ENCODE results near the gene TMEM273. TPM values are rescaled to one million over a fixed set of nuclear protein-coding genes. Genes with fewer than 3 reads are reported as not detected.

TMEM273 gene
- total and polyA plus RNA-seq, 10 of the 15 experiments (the other 5 are each of a cell fraction or from before 2014, with no cell fraction given), result 10.3 to 46.3 (median 26.4) TPM

- CTCF ChIA-PET, result interaction anchor here (0.7 kb wide), 1 partner anchor 7 kb away, joined by 3 read pairs; no protein-coding TSS in a partner anchor
- no peak for ATAC-seq
- H3K27me3 ChIP-seq (replicated peaks in 1 of 2; ENCODE audit: control insufficient read depth in 2 of 2, insufficient read depth in 2 of 2, low read length in 1 of 2), result 0 out of 4 replicates have a peak, but pooled peaks cover 0 to 2% of the 10 kb centered on the region in 2 experiments
Measured at GRCh38 chr10:49212783-49213182, 24.6 kb upstream of the TMEM273 start.

More at GRCh38 chr10:49212783-49213182, 24.6 kb upstream of the TMEM273 start:
- Histone ChIP-seq H3K9me3 (replicated peaks; ENCODE audit: control insufficient read depth, insufficient read depth, low read length) (no peaks in the 10 kb centered on the region), H3K4me1 (ENCODE audit: control insufficient read depth, insufficient read depth, low read length) (no peaks in the 10 kb centered on the region), H3K4me3 (no peak overlapping the region), H3K27ac (ENCODE audit: control insufficient read depth, insufficient read depth) (no peak overlapping the region), H3K36me3 (ENCODE audit: control insufficient read depth in 2 of 2, insufficient read depth in 2 of 2, low read length in 1 of 2) (no peaks in the 10 kb centered on the region), H3K79me2 (ENCODE audit: control insufficient read depth, insufficient read depth, low read length) (no peaks in the 10 kb centered on the region), H4K20me1 (ENCODE audit: control insufficient read depth, insufficient read depth) (no peaks in the 10 kb centered on the region), H3K4me2 (ENCODE audit: control insufficient read depth, insufficient read depth) (no peak overlapping the region), H2AFZ (ENCODE audit: control insufficient read depth, low read depth, low read length) (no peak overlapping the region), H3K9ac (ENCODE audit: control insufficient read depth, insufficient read depth, low read length) (no peak overlapping the region)
- RAD21 ChIA-PET (ENCODE audit: unreplicated experiment), result no interaction called here
- in situ Hi-C loops (cut with MboI), result no loop called here
- POLR2A ChIA-PET, result no interaction called here
- FAIRE-seq (no peak), DNase-seq (ENCODE audit: low read depth, low spot score) (no peak)
- SMC1A ChIA-PET (ENCODE audit: uncharacterized antibody, unreplicated experiment), result no interaction called here
- 38% methylated on average over 1 of the region's 1 CpG for WGBS (ENCODE audit: insufficient coverage, insufficient replicate concordance, low lambda C conversion rate, missing lambda C conversion rate)
- intact Hi-C loops (cut with micrococcal nuclease; ENCODE audit: unreplicated experiment), result no loop called here
- no TSS peak for BruUV-seq (replicated peaks)
- no peak for TF ChIP-seq BCL3 (IDR thresholded peaks at IDR 0.05; ENCODE audit: borderline replicate concordance, insufficient read depth, low read depth, low read length, poor library complexity, severe bottlenecking)
- no peak for TF ChIP-seq CHD4 (IDR thresholded peaks at IDR 0.05)
- TF ChIP-seq SMAD5 (IDR thresholded peaks at IDR 0.05; ENCODE audit: low read depth), result no peak
- TF ChIP-seq E2F8 (IDR thresholded peaks at IDR 0.05; ENCODE audit: low read depth, partially characterized antibody), result no peak
- TF ChIP-seq BCL11A (IDR thresholded peaks at IDR 0.05; ENCODE audit: low read depth, low read length), result no peak
- TF ChIP-seq KAT2A (conservative IDR thresholded peaks at IDR 0.05; ENCODE audit: control insufficient read depth, low read depth, low read length), result no peak
- TF ChIP-seq POU2F2 (IDR thresholded peaks at IDR 0.05; ENCODE audit: borderline replicate concordance, low read depth, low read length), result no peak
- TF ChIP-seq RELA (IDR thresholded peaks at IDR 0.05; ENCODE audit: borderline replicate concordance, partially characterized antibody), result no peak
- no peak for TF ChIP-seq JUNB (IDR thresholded peaks at IDR 0.05)
- TF ChIP-seq IRF4 (IDR thresholded peaks at IDR 0.05; ENCODE audit: low read depth, low read length), result no peak
- TF ChIP-seq RBBP5 (conservative IDR thresholded peaks at IDR 0.05), result no peak
- TF ChIP-seq SUZ12 (IDR thresholded peaks at IDR 0.05; ENCODE audit: unreplicated experiment), result no peak
- no peak for TF ChIP-seq YY1 (IDR thresholded peaks at IDR 0.05; ENCODE audit: low read depth, low read length)
- TF ChIP-seq NR2C1 (IDR thresholded peaks at IDR 0.05), result no peak
- TF ChIP-seq NR2C2 (IDR thresholded peaks at IDR 0.05; ENCODE audit: borderline replicate concordance, control insufficient read depth, insufficient read length, low read depth), result no peak
- TF ChIP-seq ETV6 (conservative IDR thresholded peaks at IDR 0.05 in 1 of 2, IDR thresholded peaks at IDR 0.05 in 1 of 2; ENCODE audit: borderline replicate concordance in 1 of 2, low read depth in 1 of 2), result no peak
- no peak for TF ChIP-seq CEBPZ (IDR thresholded peaks at IDR 0.05; ENCODE audit: low read depth, low read length)
- no peak for TF ChIP-seq ZNF274 (IDR thresholded peaks at IDR 0.05; ENCODE audit: insufficient read depth, insufficient read length)
- no peak for TF ChIP-seq ZNF622 (IDR thresholded peaks at IDR 0.05)
- no peak for TF ChIP-seq HDAC6 (IDR thresholded peaks at IDR 0.05; ENCODE audit: unreplicated experiment)

All from GM12878 (cell line).